Activated CD8-positive, alpha-beta T cell treated with anti-CD3 and anti-CD28 coated beads for 36 hours (primary cell): Measurements from ENCODE around the gene RANBP10. TPM values are rescaled to one million over a fixed set of nuclear protein-coding genes. Genes with fewer than 3 reads are reported as not detected.

Experiments used
- ATAC-seq: fragments of 200-7000 bp; cut with Tn5 transposase; one replicate; pipeline ENCODE4 v1.10.0; 2021; ENCODE audit warnings: mild to moderate bottlenecking, moderate library complexity
- CTCF ChIA-PET: fragments of 350-600 bp; sonication (Branson Sonifier 250); formaldehyde crosslinking; loops from one replicate; lab custom pipeline; 2021; ENCODE audit warnings: antibody characterized with exemption; lab: Charles Lee
- POLR2A ChIA-PET: fragments of 350-600 bp; sonication (Branson Sonifier 250); formaldehyde crosslinking; loops from one replicate; lab custom pipeline; 2021; ENCODE audit warnings: antibody characterized with exemption; lab: Charles Lee
- DNase-seq: peaks from one replicate; pipeline ENCODE4 v3.0.0-alpha.2; 2020
- H3K27ac Mint-ChIP-seq: one replicate; pipeline ENCODE4 v1.8.0; 2021; ENCODE audit warnings: mild to moderate bottlenecking, mixed read lengths
- H3K27me3 Mint-ChIP-seq: one replicate; pipeline ENCODE4 v1.8.0; 2021; ENCODE audit warnings: mixed read lengths
- H3K36me3 Mint-ChIP-seq: one replicate; pipeline ENCODE4 v1.8.0; 2021; ENCODE audit warnings: low read depth, mixed read lengths
- H3K4me1 Mint-ChIP-seq: one replicate; pipeline ENCODE4 v1.8.0; 2021; ENCODE audit warnings: low read depth, mixed read lengths
- H3K4me3 Mint-ChIP-seq: one replicate; pipeline ENCODE4 v1.8.0; 2021; ENCODE audit warnings: mild to moderate bottlenecking, moderate library complexity, mixed read lengths
- H3K9me3 Mint-ChIP-seq: one replicate; pipeline ENCODE4 v1.8.0; 2021; ENCODE audit warnings: mixed read lengths
- intact Hi-C: fragments of 100-400 bp; cut with micrococcal nuclease; formaldehyde crosslinking; loops from one replicate; pipeline ENCODE4 v1.10.0; 2022
- total RNA-seq, 2 experiments: library from RNA; stranded (reverse); gene quantifications; one replicate each; pipeline ENCODE4 v1.2.3, GENCODE V29; 2021
- TF ChIP-seq, protein P1 (sequence below): fragments of 200-600 bp; IDR thresholded peaks from one replicate; pipeline ENCODE4 v1.8.0; 2022; ENCODE audit warnings: antibody characterized with exemption, mild to moderate bottlenecking

The RANBP10 gene
- total RNA-seq, 2 experiments from 2014 or later = 15.9 to 18.9 TPM

DNA sequence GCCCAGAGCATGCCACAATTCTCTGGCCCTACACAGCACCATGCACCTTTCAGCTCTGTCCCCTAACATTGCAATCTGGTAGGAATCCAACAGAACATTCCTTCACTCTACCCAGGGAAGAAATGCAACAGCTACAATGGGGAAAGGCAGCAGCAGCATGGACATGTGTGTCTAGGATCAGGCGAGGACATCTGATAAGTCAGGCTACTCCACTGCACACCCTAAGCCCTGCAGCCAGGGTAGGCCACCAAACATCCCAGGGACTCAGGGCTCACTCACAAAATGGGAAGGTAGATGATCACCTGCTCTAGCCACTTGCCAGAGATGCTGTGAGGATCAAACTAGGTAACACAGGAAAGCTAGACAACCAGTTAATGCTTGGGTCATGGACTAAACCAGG lies 5.1 kb downstream of the RANBP10 start:
- intact Hi-C loops = no loop called here
- peaks cover 67% of the 10 kb centered on the region for H3K36me3 Mint-ChIP-seq

DNA sequence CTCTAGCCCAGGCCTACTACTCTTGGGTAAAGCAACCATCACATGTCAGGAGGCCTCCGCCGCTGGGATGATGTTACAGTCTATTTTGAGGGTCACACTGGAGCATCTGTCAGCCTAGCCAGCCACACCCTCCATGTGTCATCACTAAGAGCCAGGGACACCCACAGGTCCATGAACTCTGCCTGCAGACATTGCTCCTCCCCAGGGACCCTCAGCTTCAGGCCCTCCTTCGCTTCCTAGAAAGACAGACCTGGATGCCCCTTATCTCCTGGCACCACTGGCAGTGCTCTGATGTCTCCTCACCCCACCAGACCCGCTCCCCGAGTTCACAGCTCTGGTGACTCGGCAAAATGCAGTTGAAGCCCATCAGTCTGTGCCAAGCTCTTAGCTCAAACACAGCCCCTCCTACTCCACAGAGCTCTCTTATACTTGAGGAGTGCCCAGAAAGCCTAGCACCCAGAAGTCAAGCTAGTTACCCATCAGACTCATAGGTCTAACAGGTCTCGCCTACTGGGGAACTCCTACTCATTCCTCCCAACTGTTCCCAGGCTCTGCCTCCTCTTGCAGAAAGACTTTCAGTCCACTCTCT lies 5.9 kb downstream of the RANBP10 start:
- peaks cover 53% of the 10 kb centered on the region for H3K4me1 Mint-ChIP-seq
- H3K27me3 Mint-ChIP-seq = no peaks in the 10 kb centered on the region
- H3K9me3 Mint-ChIP-seq = no peaks in the 10 kb centered on the region
- ChIA-PET POLR2A (interaction anchor here (0.6 to 1.4 kb wide), 3 partner anchors 18 to 124 kb away, joined by 3 to 4 read pairs (median 3); no protein-coding TSS in a partner anchor), CTCF (interaction anchor here (1.6 to 5.8 kb wide), 2 partner anchors 16 to 71 kb away, joined by 3 to 37 read pairs; no protein-coding TSS in a partner anchor)
- H3K27ac Mint-ChIP-seq = peak overlapping the region; percentile 29
- DNase-seq = no peak
- ATAC-seq = no peak
- TF ChIP-seq, protein P1, sequence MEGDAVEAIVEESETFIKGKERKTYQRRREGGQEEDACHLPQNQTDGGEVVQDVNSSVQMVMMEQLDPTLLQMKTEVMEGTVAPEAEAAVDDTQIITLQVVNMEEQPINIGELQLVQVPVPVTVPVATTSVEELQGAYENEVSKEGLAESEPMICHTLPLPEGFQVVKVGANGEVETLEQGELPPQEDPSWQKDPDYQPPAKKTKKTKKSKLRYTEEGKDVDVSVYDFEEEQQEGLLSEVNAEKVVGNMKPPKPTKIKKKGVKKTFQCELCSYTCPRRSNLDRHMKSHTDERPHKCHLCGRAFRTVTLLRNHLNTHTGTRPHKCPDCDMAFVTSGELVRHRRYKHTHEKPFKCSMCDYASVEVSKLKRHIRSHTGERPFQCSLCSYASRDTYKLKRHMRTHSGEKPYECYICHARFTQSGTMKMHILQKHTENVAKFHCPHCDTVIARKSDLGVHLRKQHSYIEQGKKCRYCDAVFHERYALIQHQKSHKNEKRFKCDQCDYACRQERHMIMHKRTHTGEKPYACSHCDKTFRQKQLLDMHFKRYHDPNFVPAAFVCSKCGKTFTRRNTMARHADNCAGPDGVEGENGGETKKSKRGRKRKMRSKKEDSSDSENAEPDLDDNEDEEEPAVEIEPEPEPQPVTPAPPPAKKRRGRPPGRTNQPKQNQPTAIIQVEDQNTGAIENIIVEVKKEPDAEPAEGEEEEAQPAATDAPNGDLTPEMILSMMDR = no peak
- H3K36me3 Mint-ChIP-seq = peaks cover 65% of the 10 kb centered on the region
- H3K4me3 Mint-ChIP-seq = no peak overlapping the region
- intact Hi-C loops = no loop called here

More for the DNA sequence above, 5.1 kb downstream of the RANBP10 start:
- no peaks in the 10 kb centered on the region for H3K9me3 Mint-ChIP-seq
- peaks cover 55% of the 10 kb centered on the region for H3K4me1 Mint-ChIP-seq
- peak overlapping the region; percentile 78 for H3K27ac Mint-ChIP-seq
- TF ChIP-seq, protein P1 = no peak
- no peak for DNase-seq
- H3K27me3 Mint-ChIP-seq = no peaks in the 10 kb centered on the region
- POLR2A ChIA-PET = interaction anchor here (0.6 to 1.4 kb wide), 4 partner anchors 17 to 124 kb away, joined by 3 to 4 read pairs (median 3); no protein-coding TSS in a partner anchor
- CTCF ChIA-PET = interaction anchor here (1.6 to 5.8 kb wide), 3 partner anchors 15 to 83 kb away, joined by 3 to 37 read pairs (median 3); no protein-coding TSS in a partner anchor
- H3K4me3 Mint-ChIP-seq = no peak overlapping the region
- ATAC-seq = no peak

DNA sequence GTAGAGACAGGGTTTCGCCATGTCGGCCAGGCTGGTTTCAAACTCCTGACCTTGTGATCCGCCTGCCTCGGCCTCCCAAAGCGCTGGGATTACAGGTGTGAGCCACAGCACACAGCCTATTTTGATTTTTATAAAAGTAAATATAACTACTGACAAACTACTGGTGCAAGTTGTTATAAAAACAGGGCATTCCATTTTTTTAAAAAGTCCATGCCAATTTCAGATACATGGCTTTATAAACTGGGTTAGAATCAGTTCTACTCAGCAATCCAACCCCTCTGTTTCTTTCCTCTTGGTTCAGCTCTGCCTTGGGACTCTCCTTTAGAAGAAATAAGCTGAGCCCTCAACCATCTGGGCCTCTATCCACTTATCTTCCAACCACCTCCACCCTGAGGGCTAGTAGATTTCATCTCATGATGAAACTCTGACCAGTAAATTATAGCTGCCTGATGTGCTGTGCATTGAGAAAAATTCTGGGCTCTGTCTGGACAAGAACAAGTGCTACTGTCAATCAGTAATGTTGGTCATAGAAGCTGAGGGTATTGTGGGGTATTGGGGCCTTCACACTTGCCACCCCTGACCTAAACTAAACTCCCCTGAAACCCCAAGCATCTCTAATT lies 10.2 kb downstream of the RANBP10 start:
- CTCF ChIA-PET = interaction anchor here (0.7 to 3.7 kb wide), 3 partner anchors 20 to 275 kb away, joined by 3 to 17 read pairs (median 3); no protein-coding TSS in a partner anchor
- POLR2A ChIA-PET = no interaction called here
- TF ChIP-seq, protein P1 = no peak
- no peaks in the 10 kb centered on the region for H3K27me3 Mint-ChIP-seq
- no peak overlapping the region for H3K4me3 Mint-ChIP-seq
- ATAC-seq = no peak
- DNase-seq = no peak
- intact Hi-C loops = no loop called here
- no peaks in the 10 kb centered on the region for H3K9me3 Mint-ChIP-seq
- peaks cover 20% of the 10 kb centered on the region for H3K4me1 Mint-ChIP-seq
- H3K27ac Mint-ChIP-seq = no peak overlapping the region
- H3K36me3 Mint-ChIP-seq = peaks cover 30% of the 10 kb centered on the region

DNA sequence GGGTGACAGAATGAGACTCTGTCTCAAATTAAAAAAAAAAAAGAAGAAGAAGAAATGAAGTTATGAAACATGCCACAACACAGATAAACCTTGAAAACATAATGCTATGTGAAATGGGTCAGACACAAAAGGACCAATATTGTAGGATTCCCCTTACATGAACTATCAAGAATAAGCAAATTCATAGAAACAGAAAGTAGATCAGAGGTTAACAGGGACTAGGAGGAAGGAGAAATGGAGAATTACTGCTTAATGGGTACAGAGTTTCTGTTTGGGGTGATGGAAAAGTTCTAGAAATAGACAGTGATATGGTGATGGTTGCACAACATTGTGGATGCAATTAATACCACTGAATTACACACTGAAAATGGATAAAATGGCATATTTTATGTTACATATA lies 16.3 kb downstream of the RANBP10 start:
- peak overlapping the region; percentile 58 for H3K27ac Mint-ChIP-seq
- CTCF ChIA-PET = interaction anchor here (1.3 kb wide), 1 partner anchor 26 kb away, joined by 4 read pairs; no protein-coding TSS in a partner anchor
- H3K4me3 Mint-ChIP-seq = no peak overlapping the region
- no peak for DNase-seq
- H3K4me1 Mint-ChIP-seq = peaks cover 15% of the 10 kb centered on the region
- peaks cover 3% of the 10 kb centered on the region for H3K36me3 Mint-ChIP-seq
- H3K9me3 Mint-ChIP-seq = no peaks in the 10 kb centered on the region
- TF ChIP-seq, protein P1 = no peak
- ATAC-seq = no peak
- POLR2A ChIA-PET = no interaction called here
- no peaks in the 10 kb centered on the region for H3K27me3 Mint-ChIP-seq
- intact Hi-C loops = no loop called here
